SK-N-SH treated with all-trans-retinoic acid at 6 μM for 48 hours (cell line): ENCODE results near the gene DBR1.

Experiments
- ATAC-seq: fragments of 200-7000 bp; cut with Tn5 transposase; 3 replicates; pipeline ENCODE4 v1.9.1; 2020; ENCODE audit warnings: mild to moderate bottlenecking, moderate library complexity
- BACH2 ChIP-seq: fragments of 250-450 bp; sonication (Bioruptor Pico); IDR thresholded peaks from 2 replicates; pipeline ENCODE4 v1.9.0; 2021; ENCODE audit warnings: mild to moderate bottlenecking, borderline replicate concordance
- CREB5 ChIP-seq: fragments of 250-450 bp; sonication (Bioruptor Pico); IDR thresholded peaks from 2 replicates; pipeline ENCODE4 v1.5.1; 2020; ENCODE audit warnings: low read depth, mild to moderate bottlenecking, moderate library complexity
- CSDC2 ChIP-seq: fragments of 250-450 bp; sonication (Bioruptor Pico); IDR thresholded peaks from 2 replicates; pipeline ENCODE4 v1.5.0; 2020; ENCODE audit warnings: mild to moderate bottlenecking, moderate library complexity
- CSRNP3 ChIP-seq: fragments of 250-450 bp; sonication (Bioruptor Pico); IDR thresholded peaks from 2 replicates; pipeline ENCODE4 v1.5.1; 2021; ENCODE audit warnings: mild to moderate bottlenecking, moderate library complexity
- ISL1 ChIP-seq: fragments of 250-450 bp; sonication (Bioruptor Pico); IDR thresholded peaks from 2 replicates; pipeline ENCODE4 v2.1.2; 2022; ENCODE audit warnings: mild to moderate bottlenecking, moderate library complexity
- OSR1 ChIP-seq: fragments of 250-450 bp; sonication (Bioruptor Pico); IDR thresholded peaks from 2 replicates; pipeline ENCODE4 v1.8.0; 2022; ENCODE audit warnings: moderate library complexity, mild to moderate bottlenecking, inconsistent platforms
- POU6F1 ChIP-seq: fragments of 250-450 bp; sonication (Bioruptor Pico); IDR thresholded peaks from 2 replicates; pipeline ENCODE4 v1.8.0; 2021; ENCODE audit warnings: low read depth, mild to moderate bottlenecking, moderate library complexity, borderline replicate concordance
- RARB ChIP-seq: fragments of 250-450 bp; sonication (Bioruptor Pico); IDR thresholded peaks from 2 replicates; pipeline ENCODE4 v1.8.0; 2021; ENCODE audit warnings: mild to moderate bottlenecking, moderate library complexity
- TCF4 ChIP-seq: fragments of 250-450 bp; sonication (Bioruptor Pico); IDR thresholded peaks from 2 replicates; pipeline ENCODE4 v1.8.0; 2021; ENCODE audit warnings: mild to moderate bottlenecking, moderate library complexity, borderline replicate concordance
- TOX ChIP-seq: fragments of 250-450 bp; sonication (Bioruptor Pico); IDR thresholded peaks from 2 replicates; pipeline ENCODE4 v1.8.0; 2021; ENCODE audit warnings: mild to moderate bottlenecking, moderate library complexity, borderline replicate concordance
- TSHZ2 ChIP-seq: fragments of 250-450 bp; sonication (Bioruptor Pico); IDR thresholded peaks from 2 replicates; pipeline ENCODE4 v1.5.0; 2020; ENCODE audit warnings: mild to moderate bottlenecking, moderate library complexity
- ZFP3 ChIP-seq: fragments of 250-450 bp; sonication (Bioruptor Pico); IDR thresholded peaks from 2 replicates; pipeline ENCODE4 v1.5.0; 2020; ENCODE audit warnings: mild to moderate bottlenecking, moderate library complexity
- ZFP30 ChIP-seq: fragments of 450-650 bp; formaldehyde crosslinking; IDR thresholded peaks from 2 replicates; pipeline ENCODE4 v1.5.0; 2022; ENCODE audit warnings: mild to moderate bottlenecking, moderate library complexity
- ZNF565 ChIP-seq: fragments of 450-650 bp; formaldehyde crosslinking; conservative IDR thresholded peaks from 2 replicates; pipeline ENCODE4 v1.5.0; 2020; ENCODE audit warnings: low read depth, mild to moderate bottlenecking, moderate library complexity
- ZNF70 ChIP-seq: fragments of 450-650 bp; formaldehyde crosslinking; IDR thresholded peaks from 2 replicates; pipeline ENCODE4 v1.5.0; 2020; ENCODE audit warnings: mild to moderate bottlenecking, moderate library complexity
- ZNF8 ChIP-seq: fragments of 450-650 bp; formaldehyde crosslinking; IDR thresholded peaks from 2 replicates; pipeline ENCODE4 v1.5.0; 2020; ENCODE audit warnings: mild to moderate bottlenecking, moderate library complexity
- TF ChIP-seq, protein P1 (sequence below): fragments of 250-450 bp; sonication (Bioruptor Pico); IDR thresholded peaks from 2 replicates; pipeline ENCODE4 v1.8.0; 2020; ENCODE audit warnings: mild to moderate bottlenecking, moderate library complexity, borderline replicate concordance

DBR1 gene

GRCh38 chr3:138127636-138128365 lies 46.9 kb downstream of the DBR1 start:
- TF ChIP-seq ZFP30: no peak
- TF ChIP-seq RARB (CRISPR knock-in tag): no peak
- no peak for TF ChIP-seq BACH2 (CRISPR knock-in tag)
- TF ChIP-seq TSHZ2 (CRISPR knock-in tag): no peak
- TF ChIP-seq ISL1 (CRISPR knock-in tag): peak; percentile 71
- TF ChIP-seq, protein P1, sequence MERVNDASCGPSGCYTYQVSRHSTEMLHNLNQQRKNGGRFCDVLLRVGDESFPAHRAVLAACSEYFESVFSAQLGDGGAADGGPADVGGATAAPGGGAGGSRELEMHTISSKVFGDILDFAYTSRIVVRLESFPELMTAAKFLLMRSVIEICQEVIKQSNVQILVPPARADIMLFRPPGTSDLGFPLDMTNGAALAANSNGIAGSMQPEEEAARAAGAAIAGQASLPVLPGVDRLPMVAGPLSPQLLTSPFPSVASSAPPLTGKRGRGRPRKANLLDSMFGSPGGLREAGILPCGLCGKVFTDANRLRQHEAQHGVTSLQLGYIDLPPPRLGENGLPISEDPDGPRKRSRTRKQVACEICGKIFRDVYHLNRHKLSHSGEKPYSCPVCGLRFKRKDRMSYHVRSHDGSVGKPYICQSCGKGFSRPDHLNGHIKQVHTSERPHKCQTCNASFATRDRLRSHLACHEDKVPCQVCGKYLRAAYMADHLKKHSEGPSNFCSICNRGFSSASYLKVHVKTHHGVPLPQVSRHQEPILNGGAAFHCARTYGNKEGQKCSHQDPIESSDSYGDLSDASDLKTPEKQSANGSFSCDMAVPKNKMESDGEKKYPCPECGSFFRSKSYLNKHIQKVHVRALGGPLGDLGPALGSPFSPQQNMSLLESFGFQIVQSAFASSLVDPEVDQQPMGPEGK (CRISPR knock-in tag): peak; percentile 48; the same call in 1 of the 2 replicates
- no peak for TF ChIP-seq TOX (CRISPR knock-in tag)
- TF ChIP-seq ZNF8 (CRISPR knock-in tag): peak; percentile 37; the same call in 1 of the 2 replicates
- ATAC-seq: peak; percentile 60

DNA sequence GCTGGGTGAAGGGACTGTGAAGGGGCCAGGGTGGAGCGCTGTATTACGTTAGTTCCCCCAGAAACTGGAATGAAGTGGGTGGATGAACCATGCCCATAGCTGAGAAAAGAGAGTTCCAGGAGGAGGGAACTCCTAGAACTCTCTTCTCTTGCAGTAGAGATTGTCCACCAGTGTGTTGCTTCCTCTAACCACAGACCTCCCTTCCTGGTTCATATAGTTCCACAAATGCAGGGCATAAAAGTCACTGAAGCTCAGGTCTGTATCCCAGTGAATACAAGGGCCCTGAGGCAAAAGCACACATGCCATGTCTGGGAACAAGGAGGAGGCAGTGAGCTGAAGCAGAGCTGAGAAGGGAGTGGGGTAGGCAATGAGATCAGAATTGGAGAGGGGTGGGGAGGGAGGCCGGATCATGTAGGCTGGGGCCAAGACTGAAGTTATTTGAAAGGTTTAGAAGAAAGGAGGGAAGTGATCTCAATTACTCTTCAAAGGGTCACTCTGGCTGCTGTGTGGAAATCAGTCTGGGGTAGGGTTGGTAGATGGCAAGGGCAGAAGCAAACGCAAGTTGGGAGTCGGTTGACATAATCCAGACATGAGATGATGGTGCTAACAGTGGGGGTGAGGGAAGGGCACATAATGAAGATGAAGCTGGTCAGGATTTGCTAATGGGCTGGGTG lies 49.0 kb downstream of the DBR1 start:
- peak; percentile 84 for ATAC-seq
- TF ChIP-seq POU6F1 (CRISPR knock-in tag) (no peak), ZNF8 (CRISPR knock-in tag) (no peak), ISL1 (CRISPR knock-in tag) (0 out of 2 replicates have a peak, but pooled peaks have one; percentile 20), RARB (CRISPR knock-in tag) (no peak), CSDC2 (CRISPR knock-in tag) (no peak), TCF4 (CRISPR knock-in tag) (no peak), TSHZ2 (CRISPR knock-in tag) (no peak)

- peak; percentile 70 for ATAC-seq
- TF ChIP-seq CSRNP3 (CRISPR knock-in tag) (no peak), CREB5 (CRISPR knock-in tag) (no peak), TOX (CRISPR knock-in tag) (no peak), ZNF565 (CRISPR knock-in tag) (no peak), TSHZ2 (CRISPR knock-in tag) (no peak), ZFP3 (CRISPR knock-in tag) (no peak), RARB (CRISPR knock-in tag) (no peak), CSDC2 (CRISPR knock-in tag) (no peak), OSR1 (CRISPR knock-in tag) (no peak), ZNF70 (CRISPR knock-in tag) (no peak)
These were observed 49.9 kb downstream of the DBR1 start for GRCh38 chr3:138124706-138125355.
